ENCODE results near the gene KLHL18.

The KLHL18 gene

DNA sequence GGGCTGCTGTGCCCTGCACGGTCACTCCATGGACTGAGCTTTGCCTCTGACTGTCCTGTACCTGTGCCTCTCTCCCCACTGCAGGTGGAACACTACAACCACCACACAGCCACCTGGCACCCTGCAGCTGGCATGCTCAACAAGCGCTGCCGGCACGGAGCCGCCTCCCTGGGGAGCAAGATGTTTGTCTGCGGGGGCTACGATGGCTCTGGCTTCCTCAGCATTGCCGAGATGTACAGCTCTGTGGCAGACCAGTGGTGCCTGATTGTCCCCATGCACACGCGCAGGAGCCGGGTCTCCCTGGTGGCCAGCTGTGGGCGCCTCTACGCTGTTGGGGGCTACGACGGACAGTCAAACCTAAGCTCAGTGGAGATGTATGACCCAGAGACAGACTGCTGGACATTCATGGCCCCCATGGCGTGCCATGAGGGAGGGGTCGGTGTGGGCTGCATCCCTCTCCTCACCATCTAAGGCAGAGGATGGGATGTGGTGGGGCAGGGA is 60.8 kb downstream of the KLHL18 start:
- H3K4me3 ChIP-seq (ENCODE audit: low read length), result no peak overlapping the region
- TF ChIP-seq CTCF (IDR thresholded peaks at IDR 0.05; ENCODE audit: insufficient read depth, low read depth, low read length, missing control alignments), result no peak
- DNase-seq (ENCODE audit: low read depth), result no peak

- H3K4me3 ChIP-seq (ENCODE audit: low read length), result no peak overlapping the region
- no peak for TF ChIP-seq CTCF (IDR thresholded peaks at IDR 0.05; ENCODE audit: insufficient read depth, low read depth, low read length, missing control alignments)
- DNase-seq (ENCODE audit: low read depth), result no peak
Observed at GRCh38 chr3:47344971-47345370, 62.2 kb downstream of the KLHL18 start.

- TF ChIP-seq CTCF (IDR thresholded peaks at IDR 0.05; ENCODE audit: insufficient read depth, low read depth, low read length, missing control alignments), result no peak
- peak; percentile 13 for DNase-seq (ENCODE audit: low read depth)
- H3K4me3 ChIP-seq (ENCODE audit: low read length), result no peak overlapping the region
Observed at GRCh38 chr3:47347217-47347801, 64.6 kb downstream of the KLHL18 start.

GRCh38 chr3:47348411-47349154 is 65.8 kb downstream of the KLHL18 start:
- TF ChIP-seq CTCF (IDR thresholded peaks at IDR 0.05; ENCODE audit: insufficient read depth, low read depth, low read length, missing control alignments), result no peak
- peak; percentile 55 for DNase-seq (ENCODE audit: low read depth)
- no peak overlapping the region for H3K4me3 ChIP-seq (ENCODE audit: low read length)

DNA sequence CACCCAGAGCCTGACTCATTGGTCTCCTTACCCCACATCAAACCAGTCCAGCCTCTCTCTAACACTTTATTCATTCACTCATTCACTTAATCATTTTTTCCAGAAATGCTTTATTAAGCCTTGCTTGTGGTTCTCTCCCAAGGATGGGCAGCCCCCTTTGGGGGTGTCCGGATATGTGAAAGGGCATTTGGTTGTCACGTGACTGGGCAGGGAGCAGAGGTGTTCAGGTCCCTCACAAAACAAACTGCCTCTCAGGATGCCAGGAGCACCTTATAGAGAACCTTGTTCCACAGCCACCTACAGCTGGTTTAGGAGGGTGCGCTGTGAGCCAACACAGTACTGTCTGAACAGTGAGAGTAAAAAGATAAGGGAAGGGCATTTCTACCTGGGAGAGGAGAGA is 72.3 kb downstream of the KLHL18 start:
- H3K4me3 ChIP-seq (ENCODE audit: low read length), result no peak overlapping the region
- no peak for TF ChIP-seq CTCF (IDR thresholded peaks at IDR 0.05; ENCODE audit: insufficient read depth, low read depth, low read length, missing control alignments)
- no peak for DNase-seq (ENCODE audit: low read depth)

- no peak for DNase-seq (ENCODE audit: low read depth)
- no peak overlapping the region for H3K4me3 ChIP-seq (ENCODE audit: low read length)
- TF ChIP-seq CTCF (IDR thresholded peaks at IDR 0.05; ENCODE audit: insufficient read depth, low read depth, low read length, missing control alignments), result no peak
Observed at GRCh38 chr3:47356201-47356600, 73.5 kb downstream of the KLHL18 start.
